Heart left ventricle (tissue), 13 donors: Measurements from ENCODE around the gene SCIMP.

Source experiments
- CTCF ChIP-seq, 12 donors: fragments of 200-600 bp; sonication (generic) in 4 of 12; IDR thresholded peaks; one replicate each; pipeline versions ENCODE4 v1.5.0 to v1.8.0; 2018 to 2022; ENCODE audit warnings: antibody characterized with exemption in 12 of 12, mild to moderate bottlenecking in 5 of 12
- POLR2A ChIP-seq, 2 donors: fragments of 450-650 bp; IDR thresholded peaks; one replicate each; pipeline ENCODE4 v1.6.1; 2017; ENCODE audit warnings: antibody characterized with exemption in 2 of 2, mild to moderate bottlenecking in 2 of 2, moderate library complexity in 2 of 2
- donor health status: ischemic (EF 13 %, LVEDD 7.1; RV severe dilation, severe dysfunction).
- donor health status: DM: no; HTN: yes; CAD: no.
- donor health status: DM: no; HTN: no; CAD: no.
- donor health status: ischemic (EF 25% LVEDD 6.9; RV normal size, moderate dysfunction).
- donor health status: ischemic (EF 25% LVEDD 5.7; RV mildly dilated, moderate dysfunction).
- donor health status: ischemic (EF 35%, LVEDD 5.7; RV mildly dilated, moderate dysfunction).
- donor health status: nonischemic (EF 11% LVEDD 7.7; RV severe dilation, severe dysfunction).
- donor health status: DM: yes; HTN: yes; CAD: no.
- donor health status: PGD.
- donor health status: ischemic (EF 29% LVEDD 5.4; RV normal size, mild dysfunction).
- donor health status: nonischemic (EF 23%, LVEDD 6.1; RV moderate dilation, normal function).

- TF ChIP-seq POLR2A (IDR thresholded peaks at IDR 0.05), result no peak
- no peak for TF ChIP-seq CTCF (IDR thresholded peaks at IDR 0.05)
Measured at GRCh38 chr17:5210091-5210490, 24.6 kb downstream of the SCIMP start.
